ENCODE measurements around the gene LIG1.
A peak's percentile ranks its signal among the peaks of the same experiment; 100 is the strongest.

- TF ChIP-seq, protein P1, sequence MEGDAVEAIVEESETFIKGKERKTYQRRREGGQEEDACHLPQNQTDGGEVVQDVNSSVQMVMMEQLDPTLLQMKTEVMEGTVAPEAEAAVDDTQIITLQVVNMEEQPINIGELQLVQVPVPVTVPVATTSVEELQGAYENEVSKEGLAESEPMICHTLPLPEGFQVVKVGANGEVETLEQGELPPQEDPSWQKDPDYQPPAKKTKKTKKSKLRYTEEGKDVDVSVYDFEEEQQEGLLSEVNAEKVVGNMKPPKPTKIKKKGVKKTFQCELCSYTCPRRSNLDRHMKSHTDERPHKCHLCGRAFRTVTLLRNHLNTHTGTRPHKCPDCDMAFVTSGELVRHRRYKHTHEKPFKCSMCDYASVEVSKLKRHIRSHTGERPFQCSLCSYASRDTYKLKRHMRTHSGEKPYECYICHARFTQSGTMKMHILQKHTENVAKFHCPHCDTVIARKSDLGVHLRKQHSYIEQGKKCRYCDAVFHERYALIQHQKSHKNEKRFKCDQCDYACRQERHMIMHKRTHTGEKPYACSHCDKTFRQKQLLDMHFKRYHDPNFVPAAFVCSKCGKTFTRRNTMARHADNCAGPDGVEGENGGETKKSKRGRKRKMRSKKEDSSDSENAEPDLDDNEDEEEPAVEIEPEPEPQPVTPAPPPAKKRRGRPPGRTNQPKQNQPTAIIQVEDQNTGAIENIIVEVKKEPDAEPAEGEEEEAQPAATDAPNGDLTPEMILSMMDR (IDR thresholded peaks at IDR 0.05; ENCODE audit: extremely low read depth in 1 of 2, insufficient read depth in 1 of 2, low read depth in 1 of 2, low read length in 2 of 2) = peak; percentile 74 to 81
- TF ChIP-seq JUN (IDR thresholded peaks at IDR 0.05; ENCODE audit: borderline replicate concordance, insufficient read depth, insufficient read length, low read depth) = no peak
- TF ChIP-seq EZH2 (IDR thresholded peaks at IDR 0.05; ENCODE audit: borderline replicate concordance, low read depth, low read length, severe bottlenecking) = no peak
- no peak for TF ChIP-seq POLR2AphosphoS5 (IDR thresholded peaks at IDR 0.05; ENCODE audit: insufficient read depth, low read depth, low read length)
- no peak for TF ChIP-seq POLR2A (IDR thresholded peaks at IDR 0.05; ENCODE audit: low read depth, low read length)
- no peak for TF ChIP-seq MAX (IDR thresholded peaks at IDR 0.05; ENCODE audit: insufficient read depth, insufficient read length)
- TF ChIP-seq MYC (IDR thresholded peaks at IDR 0.05; ENCODE audit: low read depth, low read length) = no peak
- no peak for TF ChIP-seq GATA2 (IDR thresholded peaks at IDR 0.05; ENCODE audit: insufficient read depth, insufficient read length, low read depth, low read length)
- TF ChIP-seq FOS (IDR thresholded peaks at IDR 0.05; ENCODE audit: borderline replicate concordance, insufficient read depth, low read length) = no peak
Observed at GRCh38 chr19:48102870-48103751, 67.0 kb downstream of the LIG1 start.

Measured in endothelial cell of umbilical vein (primary cell).